ENCODE results near the gene LNX2. TPM values are rescaled to one million over a fixed set of nuclear protein-coding genes. Genes with fewer than 3 reads are reported as not detected.

The LNX2 gene
- total RNA-seq, 1 donor from 2014 or later: 15.1 TPM

- Histone ChIP-seq H3K79me2 (ENCODE audit: low read depth) (peaks cover 71% of the 10 kb centered on the region), H4K20me1 (ENCODE audit: low read depth) (peaks cover 76% of the 10 kb centered on the region), H3K4me1 (peaks cover 23% of the 10 kb centered on the region), H3K4me2 (no peak overlapping the region), H3K27ac (no peak overlapping the region), H2AFZ (replicated peaks) (no peak overlapping the region), H3K27me3 (no peaks in the 10 kb centered on the region), H3K4me3 (no peak overlapping the region), H3F3A (ENCODE audit: low read depth) (no peaks in the 10 kb centered on the region), H3K9ac (no peak overlapping the region), H3K9me3 (ENCODE audit: low read depth) (no peaks in the 10 kb centered on the region), H3K36me3 (no peaks in the 10 kb centered on the region)
- DNase-seq (ENCODE audit: low spot score): no peak
- Mint-ChIP-seq H3K4me3 (no peak overlapping the region), H3K4me1 (peaks cover 9% of the 10 kb centered on the region), H3K27ac (no peak overlapping the region), H3K27me3 (ENCODE audit: insufficient read depth, low read depth) (no peaks in the 10 kb centered on the region), H3K36me3 (peaks cover 14% of the 10 kb centered on the region), H3K9me3 (no peaks in the 10 kb centered on the region)
- TF ChIP-seq, protein P1, sequence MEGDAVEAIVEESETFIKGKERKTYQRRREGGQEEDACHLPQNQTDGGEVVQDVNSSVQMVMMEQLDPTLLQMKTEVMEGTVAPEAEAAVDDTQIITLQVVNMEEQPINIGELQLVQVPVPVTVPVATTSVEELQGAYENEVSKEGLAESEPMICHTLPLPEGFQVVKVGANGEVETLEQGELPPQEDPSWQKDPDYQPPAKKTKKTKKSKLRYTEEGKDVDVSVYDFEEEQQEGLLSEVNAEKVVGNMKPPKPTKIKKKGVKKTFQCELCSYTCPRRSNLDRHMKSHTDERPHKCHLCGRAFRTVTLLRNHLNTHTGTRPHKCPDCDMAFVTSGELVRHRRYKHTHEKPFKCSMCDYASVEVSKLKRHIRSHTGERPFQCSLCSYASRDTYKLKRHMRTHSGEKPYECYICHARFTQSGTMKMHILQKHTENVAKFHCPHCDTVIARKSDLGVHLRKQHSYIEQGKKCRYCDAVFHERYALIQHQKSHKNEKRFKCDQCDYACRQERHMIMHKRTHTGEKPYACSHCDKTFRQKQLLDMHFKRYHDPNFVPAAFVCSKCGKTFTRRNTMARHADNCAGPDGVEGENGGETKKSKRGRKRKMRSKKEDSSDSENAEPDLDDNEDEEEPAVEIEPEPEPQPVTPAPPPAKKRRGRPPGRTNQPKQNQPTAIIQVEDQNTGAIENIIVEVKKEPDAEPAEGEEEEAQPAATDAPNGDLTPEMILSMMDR (IDR thresholded peaks at IDR 0.05): no peak
- TF ChIP-seq EZH2phosphoT487 (IDR thresholded peaks at IDR 0.05) (no peak), EZH2 (IDR thresholded peaks at IDR 0.05) (no peak)
Measured at GRCh38 chr13:27634231-27634630, 13.9 kb upstream of the LNX2 start.

- H3K4me3 ChIP-seq: no peak overlapping the region
- H3K36me3 ChIP-seq: no peaks in the 10 kb centered on the region
- peaks cover 14% of the 10 kb centered on the region for H3K4me1 ChIP-seq
- Mint-ChIP-seq H3K27me3 (ENCODE audit: insufficient read depth, low read depth) (no peaks in the 10 kb centered on the region), H3K4me1 (peaks cover 3% of the 10 kb centered on the region), H3K4me3 (no peak overlapping the region), H3K36me3 (peaks cover 17% of the 10 kb centered on the region), H3K9me3 (no peaks in the 10 kb centered on the region), H3K27ac (no peak overlapping the region)
- H3F3A ChIP-seq (ENCODE audit: low read depth): no peaks in the 10 kb centered on the region
- H3K4me2 ChIP-seq: no peak overlapping the region
- H3K27me3 ChIP-seq: no peaks in the 10 kb centered on the region
- H4K20me1 ChIP-seq (ENCODE audit: low read depth): peaks cover 74% of the 10 kb centered on the region
- H3K9ac ChIP-seq: no peak overlapping the region
- no peak overlapping the region for H3K27ac ChIP-seq
- H3K9me3 ChIP-seq (ENCODE audit: low read depth): no peaks in the 10 kb centered on the region
- DNase-seq (ENCODE audit: low spot score): no peak
- TF ChIP-seq EZH2phosphoT487 (IDR thresholded peaks at IDR 0.05) (no peak), EZH2 (IDR thresholded peaks at IDR 0.05) (no peak)
- TF ChIP-seq, protein P1 (IDR thresholded peaks at IDR 0.05): no peak
- peaks cover 71% of the 10 kb centered on the region for H3K79me2 ChIP-seq (ENCODE audit: low read depth)
- H2AFZ ChIP-seq (replicated peaks): no peak overlapping the region
Measured at GRCh38 chr13:27632648-27633047, 12.3 kb upstream of the LNX2 start.

- H2AFZ ChIP-seq (replicated peaks): no peak overlapping the region
- no peaks in the 10 kb centered on the region for H3K36me3 ChIP-seq
- H3K9ac ChIP-seq: no peak overlapping the region
- H3K36me3 Mint-ChIP-seq: peaks cover 17% of the 10 kb centered on the region
- no peaks in the 10 kb centered on the region for H3K9me3 ChIP-seq (ENCODE audit: low read depth)
- H3K4me1 ChIP-seq: peaks cover 9% of the 10 kb centered on the region
- TF ChIP-seq EZH2 (IDR thresholded peaks at IDR 0.05) (no peak), EZH2phosphoT487 (IDR thresholded peaks at IDR 0.05) (no peak)
- TF ChIP-seq, protein P1 (IDR thresholded peaks at IDR 0.05): no peak
- no peak overlapping the region for H3K4me3 ChIP-seq
- no peaks in the 10 kb centered on the region for H3K27me3 ChIP-seq
- H3K27ac ChIP-seq: no peak overlapping the region
- H4K20me1 ChIP-seq (ENCODE audit: low read depth): peaks cover 74% of the 10 kb centered on the region
- H3K4me1 Mint-ChIP-seq: peaks cover 3% of the 10 kb centered on the region
- H3K9me3 Mint-ChIP-seq: no peaks in the 10 kb centered on the region
- no peaks in the 10 kb centered on the region for H3K27me3 Mint-ChIP-seq (ENCODE audit: insufficient read depth, low read depth)
- H3F3A ChIP-seq (ENCODE audit: low read depth): no peaks in the 10 kb centered on the region
- H3K79me2 ChIP-seq (ENCODE audit: low read depth): peaks cover 71% of the 10 kb centered on the region
- H3K4me2 ChIP-seq: no peak overlapping the region
- no peak overlapping the region for H3K4me3 Mint-ChIP-seq
- no peak for DNase-seq (ENCODE audit: low spot score)
- no peak overlapping the region for H3K27ac Mint-ChIP-seq
Measured at GRCh38 chr13:27632214-27632613, 11.9 kb upstream of the LNX2 start.

Data from neural progenitor cell (in vitro differentiated cells).